HEK293 (cell line): ENCODE data around the gene ZFR.

Source experiments
- ZBTB17 ChIP-seq: fragments of 450-650 bp; formaldehyde crosslinking; IDR thresholded peaks from 2 replicates; pipeline ENCODE4 v1.5.1; 2016; ENCODE audit warnings: missing biosample characterization, missing genetic modification characterization
- ZNF133 ChIP-seq: fragments of 450-650 bp; formaldehyde crosslinking; IDR thresholded peaks from 2 replicates; pipeline ENCODE4 v1.5.1; 2016; ENCODE audit warnings: missing biosample characterization, missing genetic modification characterization
- ZNF530 ChIP-seq: fragments of 450-650 bp; formaldehyde crosslinking; IDR thresholded peaks from 2 replicates; pipeline ENCODE4 v1.5.1; 2016; ENCODE audit warnings: low read depth, missing biosample characterization, missing genetic modification characterization
- ZNF830 ChIP-seq: fragments of 450-650 bp; IDR thresholded peaks from 2 replicates; pipeline ENCODE4 v1.5.0; 2018; ENCODE audit warnings: missing biosample characterization, missing genetic modification characterization, low read depth, mild to moderate bottlenecking, moderate library complexity
- TF ChIP-seq, protein P1 (sequence below): fragments of 450-650 bp; formaldehyde crosslinking; IDR thresholded peaks from 2 replicates; pipeline ENCODE4 v1.5.1; 2016; ENCODE audit warnings: missing biosample characterization, missing genetic modification characterization

DNA sequence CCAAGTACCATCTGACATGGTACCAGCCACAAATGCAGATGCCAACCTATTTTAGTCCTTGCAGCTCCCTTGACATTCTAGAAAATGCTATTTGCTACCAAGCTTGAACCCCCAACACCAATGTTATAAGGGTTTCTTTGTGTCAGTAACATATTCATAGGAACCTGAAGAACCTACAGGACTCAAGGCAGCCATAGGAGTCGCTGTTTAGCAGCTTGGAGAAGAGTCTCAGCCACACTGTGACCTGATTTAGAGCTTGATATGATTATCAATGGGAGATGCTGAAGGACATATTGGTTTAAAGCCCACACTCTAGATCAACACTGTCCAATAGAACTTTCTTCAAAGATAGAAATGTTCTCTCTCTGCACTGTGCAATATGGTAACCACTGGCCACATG is 6.4 kb upstream of the ZFR start:
- no peak for TF ChIP-seq ZBTB17 (tag by site-specific recombination)
- no peak for TF ChIP-seq ZNF133
- TF ChIP-seq ZNF830 (tag by site-specific recombination), result no peak
- TF ChIP-seq, protein P1, sequence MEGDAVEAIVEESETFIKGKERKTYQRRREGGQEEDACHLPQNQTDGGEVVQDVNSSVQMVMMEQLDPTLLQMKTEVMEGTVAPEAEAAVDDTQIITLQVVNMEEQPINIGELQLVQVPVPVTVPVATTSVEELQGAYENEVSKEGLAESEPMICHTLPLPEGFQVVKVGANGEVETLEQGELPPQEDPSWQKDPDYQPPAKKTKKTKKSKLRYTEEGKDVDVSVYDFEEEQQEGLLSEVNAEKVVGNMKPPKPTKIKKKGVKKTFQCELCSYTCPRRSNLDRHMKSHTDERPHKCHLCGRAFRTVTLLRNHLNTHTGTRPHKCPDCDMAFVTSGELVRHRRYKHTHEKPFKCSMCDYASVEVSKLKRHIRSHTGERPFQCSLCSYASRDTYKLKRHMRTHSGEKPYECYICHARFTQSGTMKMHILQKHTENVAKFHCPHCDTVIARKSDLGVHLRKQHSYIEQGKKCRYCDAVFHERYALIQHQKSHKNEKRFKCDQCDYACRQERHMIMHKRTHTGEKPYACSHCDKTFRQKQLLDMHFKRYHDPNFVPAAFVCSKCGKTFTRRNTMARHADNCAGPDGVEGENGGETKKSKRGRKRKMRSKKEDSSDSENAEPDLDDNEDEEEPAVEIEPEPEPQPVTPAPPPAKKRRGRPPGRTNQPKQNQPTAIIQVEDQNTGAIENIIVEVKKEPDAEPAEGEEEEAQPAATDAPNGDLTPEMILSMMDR, result no peak
- no peak for TF ChIP-seq ZNF530 (tag by site-specific recombination)
